HG03442 (cell line): ENCODE data around the gene LCAT.
A peak's percentile ranks its signal among the peaks of the same experiment; 100 is the strongest.
"Not testable (repeated sequence)": the region's sequence is repeated elsewhere in the genome, so short reads cannot be mapped to it uniquely, and the experiment has no call there.

ENCODE experiments used
- ATAC-seq: cut with Tn5 transposase; IDR thresholded peaks from one replicate; pipeline ENCODE4 v1.9.1; 2021; ENCODE audit warnings: mild to moderate bottlenecking, moderate library complexity; ENCODE audit not compliant: unreplicated experiment

Gene LCAT

GRCh38 chr16:67915831-67916723 is 27.8 kb downstream of the LCAT start:
- no peak for ATAC-seq

- not testable (repeated sequence) for ATAC-seq
Observed at GRCh38 chr16:67915496-67915769, 28.5 kb downstream of the LCAT start.

DNA sequence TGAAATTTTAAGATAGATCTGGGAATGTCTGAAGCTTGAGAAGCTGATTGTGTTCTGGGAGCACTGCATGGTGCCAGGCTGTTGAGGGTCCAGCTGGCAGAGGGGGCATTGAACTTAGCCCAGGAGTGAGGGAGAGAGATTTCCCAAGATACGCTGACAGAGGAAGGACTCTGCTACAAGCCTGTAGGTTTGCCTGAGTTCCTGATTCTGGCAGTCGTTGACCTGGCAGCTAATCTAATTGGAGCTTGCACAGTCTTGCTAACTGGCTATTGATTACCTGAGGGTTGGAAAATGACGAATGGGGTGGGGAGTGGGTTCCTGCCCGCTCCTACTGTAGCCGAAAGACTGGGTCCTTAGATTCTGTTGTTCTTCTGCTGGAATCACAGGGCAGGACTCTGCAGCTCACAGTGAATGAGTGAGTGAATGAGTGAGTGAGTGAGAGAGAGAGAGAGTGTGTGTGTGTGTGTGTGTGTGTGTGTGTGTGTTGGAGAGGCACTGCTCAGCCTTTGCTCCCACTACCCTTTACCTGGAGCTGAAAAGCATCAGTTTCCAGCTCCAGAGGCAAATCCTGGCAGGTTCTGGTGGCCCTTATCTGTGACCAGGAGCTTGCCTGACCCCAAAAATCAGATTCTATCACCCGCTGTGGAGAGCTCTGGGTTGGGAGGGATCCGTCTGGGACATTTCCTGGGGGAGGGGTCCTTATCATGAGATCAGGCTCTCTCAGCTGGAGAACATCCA is 29.0 kb downstream of the LCAT start:
- no peak for ATAC-seq

GRCh38 chr16:67910158-67910557 is 33.8 kb downstream of the LCAT start:
- ATAC-seq, result no peak

GRCh38 chr16:67909056-67909742 is 34.7 kb downstream of the LCAT start:
- ATAC-seq, result no peak

- ATAC-seq, result no peak
Observed at GRCh38 chr16:67907397-67908180, 36.3 kb downstream of the LCAT start.

- no peak for ATAC-seq
Observed at GRCh38 chr16:67902831-67903230, 41.1 kb downstream of the LCAT start.

DNA sequence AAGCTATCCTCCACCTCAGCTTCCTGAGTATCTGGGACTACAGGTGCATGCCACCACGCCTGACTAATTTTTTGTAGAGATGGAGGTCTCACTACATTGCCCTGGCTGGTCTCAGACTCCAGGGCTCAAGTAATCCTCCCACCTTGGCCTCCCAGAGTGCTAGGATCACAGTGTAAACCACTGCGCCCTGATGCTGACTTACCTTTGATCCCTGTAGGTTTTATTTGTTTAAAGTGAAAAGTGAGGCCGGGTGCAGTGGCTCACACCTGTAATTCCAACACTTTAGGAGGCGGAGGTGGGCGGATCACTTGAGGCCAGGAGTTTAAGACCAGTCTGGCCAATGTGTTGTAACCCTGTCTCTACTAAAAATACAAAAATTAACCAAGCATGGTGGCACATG is 42.2 kb downstream of the LCAT start:
- no peak for ATAC-seq

- ATAC-seq, result no peak
Observed at GRCh38 chr16:67897231-67897630, 46.7 kb downstream of the LCAT start.

DNA sequence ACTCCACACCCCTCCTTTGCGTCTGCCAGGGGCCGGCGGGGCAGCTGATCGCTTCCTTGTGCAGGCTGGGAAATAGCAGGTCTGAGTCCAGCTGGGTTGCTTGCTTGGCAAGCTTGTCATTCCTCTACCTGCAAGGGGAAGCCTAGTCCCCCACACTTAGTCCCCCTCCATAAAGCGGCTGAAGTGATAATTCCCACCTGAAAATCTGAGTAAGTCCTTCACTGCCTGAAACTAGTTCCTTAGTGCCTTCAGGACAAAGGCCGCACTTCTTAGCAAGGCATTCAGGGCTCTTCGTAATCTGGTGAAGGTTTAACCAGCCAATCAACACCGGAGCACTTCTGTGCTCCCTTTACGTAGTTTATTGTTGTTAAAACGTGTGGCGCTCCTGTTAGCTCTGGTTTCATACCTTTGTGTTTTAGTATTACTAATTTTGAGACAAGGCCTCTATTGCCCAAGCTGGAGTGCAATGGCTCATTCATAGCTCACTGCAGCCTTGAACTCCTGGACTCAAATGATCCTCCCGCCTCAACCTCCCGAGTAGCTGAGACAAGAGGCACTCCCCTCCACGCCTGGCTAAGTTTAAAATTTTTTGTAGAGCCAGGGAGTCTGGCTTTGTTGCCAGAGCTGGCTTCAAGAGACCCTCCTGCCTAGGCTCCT is 50.0 kb downstream of the LCAT start:
- ATAC-seq, result no peak

GRCh38 chr16:67892899-67893742 is 50.8 kb downstream of the LCAT start, which contains the start of gene PSKH1:
Gene PSKH1, plus strand, starts transcription at chr16:67893254. Its CDS starts 15,496 bp downstream, at chr16:67908750.
- ATAC-seq, result peak; percentile 85

- no peak for ATAC-seq
Observed at GRCh38 chr16:67892375-67892774, 51.5 kb downstream of the LCAT start.
